Right renal pelvis (tissue), 4 donors: Measurements from ENCODE around the gene TENT5A. TPM values are rescaled to one million over a fixed set of nuclear protein-coding genes. Genes with fewer than 3 reads are reported as not detected.
A peak's percentile ranks its signal among the peaks of the same experiment; 100 is the strongest.

ENCODE experiments used
- DNase-seq, 4 donors: peaks; one replicate each; pipeline ENCODE4 v3.0.0-alpha.2; 2013; ENCODE audit warnings: low read depth in 4 of 4, low spot score in 3 of 4, missing footprints in 1 of 4
- polyA plus RNA-seq, 4 donors: library from polyadenylated mRNA; unstranded; fragments of 120-200 nt; gene quantifications; one replicate each; pipeline ENCODE4 v1.2.1, GENCODE V29; 2013; ENCODE audit not compliant: insufficient read length in 4 of 4

The TENT5A gene
- polyA plus RNA-seq, 4 donors = 4.7 to 6.2 (median 5.2) TPM

- DNase-seq = no peak
These were observed 20.3 kb upstream of the TENT5A start for GRCh38 chr6:81772741-81773140.

- DNase-seq = no peak
These were observed 18.6 kb upstream of the TENT5A start for GRCh38 chr6:81771097-81771496.

GRCh38 chr6:81770381-81770780 lies 17.9 kb upstream of the TENT5A start:
- no peak for DNase-seq

- no peak for DNase-seq
These were observed 17.3 kb upstream of the TENT5A start for GRCh38 chr6:81769824-81770223.

GRCh38 chr6:81768150-81768942 lies 15.9 kb upstream of the TENT5A start:
- DNase-seq = no peak

- DNase-seq = no peak
These were observed 14.8 kb upstream of the TENT5A start for GRCh38 chr6:81767163-81767891.

GRCh38 chr6:81766482-81767069 lies 14.1 kb upstream of the TENT5A start:
- no peak for DNase-seq

- DNase-seq = no peak
These were observed 12.1 kb upstream of the TENT5A start for GRCh38 chr6:81764531-81764930.

- DNase-seq = no peak
These were observed 11.5 kb upstream of the TENT5A start for GRCh38 chr6:81763968-81764367.

GRCh38 chr6:81763051-81763450 lies 10.6 kb upstream of the TENT5A start:
- no peak for DNase-seq

GRCh38 chr6:81762606-81763005 lies 10.1 kb upstream of the TENT5A start:
- DNase-seq = no peak

- no peak for DNase-seq
These were observed 9.7 kb upstream of the TENT5A start for GRCh38 chr6:81762132-81762531.

- DNase-seq = no peak
These were observed 8.7 kb upstream of the TENT5A start for GRCh38 chr6:81761197-81761596.

- DNase-seq = no peak
These were observed 7.3 kb upstream of the TENT5A start for GRCh38 chr6:81759782-81760181.

GRCh38 chr6:81758221-81758620 lies 5.7 kb upstream of the TENT5A start:
- no peak for DNase-seq

- no peak for DNase-seq
These were observed 4.2 kb upstream of the TENT5A start for GRCh38 chr6:81756690-81757089.

- no peak for DNase-seq
These were observed 3.1 kb upstream of the TENT5A start for GRCh38 chr6:81755551-81755950.

GRCh38 chr6:81754906-81755305 lies 2.4 kb upstream of the TENT5A start:
- no peak for DNase-seq

GRCh38 chr6:81753711-81754577 lies 1.5 kb upstream of the TENT5A start:
- DNase-seq = peak in 2 of 4 donors; percentile 33 to 41

- peak; percentile 49 to 59 (median 52) for DNase-seq
These were observed 635 bp upstream of the TENT5A start for GRCh38 chr6:81752921-81753710.
